ENCODE data around the gene PCED1A.

DNA sequence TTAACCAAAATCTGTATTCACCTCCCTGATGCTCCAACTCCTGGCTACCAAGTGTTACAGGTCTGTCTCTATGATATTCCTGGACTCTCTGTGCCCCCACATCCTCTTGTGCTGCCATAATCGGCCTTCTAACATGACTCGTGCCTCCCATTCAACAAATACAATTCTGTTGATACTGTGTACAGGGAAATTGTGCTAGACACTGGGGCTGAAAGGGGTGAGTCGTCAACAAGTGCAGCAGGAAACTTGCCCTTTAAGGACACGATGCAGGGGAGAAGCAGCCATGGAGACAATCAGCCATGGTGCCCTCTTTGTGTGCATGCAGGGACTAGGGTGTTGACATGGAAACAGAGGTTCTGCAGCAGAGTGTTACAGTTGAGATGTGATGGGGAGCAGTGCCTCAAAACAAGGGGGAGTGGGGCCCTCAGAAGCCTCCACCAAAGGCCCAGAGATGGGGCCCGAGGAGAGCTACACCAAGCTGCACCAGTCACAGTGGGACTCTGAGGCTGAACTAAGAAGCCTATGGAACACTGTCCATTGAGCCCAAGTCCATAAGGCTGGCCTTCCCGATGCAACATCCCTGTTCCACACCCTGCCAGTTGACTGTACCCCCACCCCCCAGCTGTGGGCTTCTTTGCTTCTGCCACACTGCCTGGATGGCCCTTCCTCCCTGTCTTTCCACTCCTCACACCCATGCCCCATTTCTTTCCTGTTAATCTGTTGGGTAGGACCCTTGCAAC is 3.1 kb downstream of the PCED1A start:
- TF ChIP-seq, protein P1, sequence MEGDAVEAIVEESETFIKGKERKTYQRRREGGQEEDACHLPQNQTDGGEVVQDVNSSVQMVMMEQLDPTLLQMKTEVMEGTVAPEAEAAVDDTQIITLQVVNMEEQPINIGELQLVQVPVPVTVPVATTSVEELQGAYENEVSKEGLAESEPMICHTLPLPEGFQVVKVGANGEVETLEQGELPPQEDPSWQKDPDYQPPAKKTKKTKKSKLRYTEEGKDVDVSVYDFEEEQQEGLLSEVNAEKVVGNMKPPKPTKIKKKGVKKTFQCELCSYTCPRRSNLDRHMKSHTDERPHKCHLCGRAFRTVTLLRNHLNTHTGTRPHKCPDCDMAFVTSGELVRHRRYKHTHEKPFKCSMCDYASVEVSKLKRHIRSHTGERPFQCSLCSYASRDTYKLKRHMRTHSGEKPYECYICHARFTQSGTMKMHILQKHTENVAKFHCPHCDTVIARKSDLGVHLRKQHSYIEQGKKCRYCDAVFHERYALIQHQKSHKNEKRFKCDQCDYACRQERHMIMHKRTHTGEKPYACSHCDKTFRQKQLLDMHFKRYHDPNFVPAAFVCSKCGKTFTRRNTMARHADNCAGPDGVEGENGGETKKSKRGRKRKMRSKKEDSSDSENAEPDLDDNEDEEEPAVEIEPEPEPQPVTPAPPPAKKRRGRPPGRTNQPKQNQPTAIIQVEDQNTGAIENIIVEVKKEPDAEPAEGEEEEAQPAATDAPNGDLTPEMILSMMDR (IDR thresholded peaks at IDR 0.05; ENCODE audit: low read depth, low read length, poor library complexity, severe bottlenecking): no peak
- no peak for TF ChIP-seq EZH2phosphoT487 (IDR thresholded peaks at IDR 0.05; ENCODE audit: borderline replicate concordance, low read length)

Measured in DOHH2 (cell line).